Measurements from ENCODE around the gene SLC9C1.

DNA sequence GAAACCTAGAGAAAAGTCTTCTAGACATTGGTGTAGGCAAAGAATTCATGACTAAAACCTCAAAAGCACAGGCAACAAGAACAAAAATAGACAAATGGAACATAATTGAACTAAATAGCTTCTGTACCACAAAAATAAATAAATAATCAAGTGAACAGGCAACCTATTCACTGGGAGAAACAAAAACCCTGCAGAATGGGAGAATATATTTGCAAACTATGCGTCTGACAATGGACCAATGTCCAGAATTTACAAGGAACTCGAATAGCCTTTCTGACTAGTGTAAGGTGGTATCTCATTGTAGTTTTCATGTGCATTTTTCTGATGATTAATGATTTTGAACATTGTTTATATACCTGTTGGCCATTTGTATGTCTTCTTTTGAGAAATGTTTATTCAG is 124.0 kb downstream of the SLC9C1 start:
- TF ChIP-seq EZH2 (IDR thresholded peaks at IDR 0.05; ENCODE audit: borderline replicate concordance, low read length), result no peak
- TF ChIP-seq, protein P1, sequence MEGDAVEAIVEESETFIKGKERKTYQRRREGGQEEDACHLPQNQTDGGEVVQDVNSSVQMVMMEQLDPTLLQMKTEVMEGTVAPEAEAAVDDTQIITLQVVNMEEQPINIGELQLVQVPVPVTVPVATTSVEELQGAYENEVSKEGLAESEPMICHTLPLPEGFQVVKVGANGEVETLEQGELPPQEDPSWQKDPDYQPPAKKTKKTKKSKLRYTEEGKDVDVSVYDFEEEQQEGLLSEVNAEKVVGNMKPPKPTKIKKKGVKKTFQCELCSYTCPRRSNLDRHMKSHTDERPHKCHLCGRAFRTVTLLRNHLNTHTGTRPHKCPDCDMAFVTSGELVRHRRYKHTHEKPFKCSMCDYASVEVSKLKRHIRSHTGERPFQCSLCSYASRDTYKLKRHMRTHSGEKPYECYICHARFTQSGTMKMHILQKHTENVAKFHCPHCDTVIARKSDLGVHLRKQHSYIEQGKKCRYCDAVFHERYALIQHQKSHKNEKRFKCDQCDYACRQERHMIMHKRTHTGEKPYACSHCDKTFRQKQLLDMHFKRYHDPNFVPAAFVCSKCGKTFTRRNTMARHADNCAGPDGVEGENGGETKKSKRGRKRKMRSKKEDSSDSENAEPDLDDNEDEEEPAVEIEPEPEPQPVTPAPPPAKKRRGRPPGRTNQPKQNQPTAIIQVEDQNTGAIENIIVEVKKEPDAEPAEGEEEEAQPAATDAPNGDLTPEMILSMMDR (IDR thresholded peaks at IDR 0.05; ENCODE audit: low read length), result no peak

Measured in OCI-LY1 (cell line).